IMR-90 (cell line): ENCODE results near the gene WNT7A.

ENCODE experiments used
- BHLHE40 ChIP-seq: fragments of 150-350 bp; IDR thresholded peaks from 2 replicates; pipeline ENCODE4 v1.6.1; 2016; ENCODE audit warnings: mild to moderate bottlenecking, low read depth, low read length
- CEBPB ChIP-seq: IDR thresholded peaks from 2 replicates; pipeline ENCODE4 v1.6.1; 2012; ENCODE audit warnings: low read depth, low read length, improper control_type of control experiment
- CHD1 ChIP-seq: IDR thresholded peaks from 2 replicates; pipeline ENCODE4 v1.6.1; 2012; ENCODE audit warnings: low read depth, low read length, improper control_type of control experiment
- MAFK ChIP-seq: IDR thresholded peaks from 2 replicates; pipeline ENCODE4 v1.6.1; 2012; ENCODE audit warnings: low read depth, low read length, improper control_type of control experiment
- MAZ ChIP-seq: IDR thresholded peaks from 2 replicates; pipeline ENCODE4 v1.6.1; 2012; ENCODE audit warnings: low read depth, mild to moderate bottlenecking, low read length, improper control_type of control experiment, moderate library complexity, borderline replicate concordance
- MXI1 ChIP-seq: IDR thresholded peaks from 2 replicates; pipeline ENCODE4 v1.6.1; 2012; ENCODE audit warnings: low read depth, mild to moderate bottlenecking, low read length, moderate library complexity, borderline replicate concordance
- NFE2L2 ChIP-seq: fragments of 150-350 bp; IDR thresholded peaks from 2 replicates; pipeline ENCODE4 v1.6.1; 2016; ENCODE audit warnings: low read depth, mild to moderate bottlenecking, low read length
- POLR2A ChIP-seq: IDR thresholded peaks from 2 replicates; pipeline ENCODE4 v1.6.1; 2012; ENCODE audit warnings: mild to moderate bottlenecking, low read depth, low read length
- RAD21 ChIP-seq: IDR thresholded peaks from 2 replicates; pipeline ENCODE4 v1.6.1; 2012; ENCODE audit warnings: low read length, improper control_type of control experiment
- RCOR1 ChIP-seq: IDR thresholded peaks from 2 replicates; pipeline ENCODE4 v1.6.1; 2012; ENCODE audit warnings: mild to moderate bottlenecking, low read length, improper control_type of control experiment; ENCODE audit not compliant: insufficient replicate concordance
- SMC3 ChIP-seq: fragments of 150-350 bp; IDR thresholded peaks from 2 replicates; pipeline ENCODE4 v1.6.1; 2016; ENCODE audit warnings: low read depth, mild to moderate bottlenecking, antibody characterized with exemption, low read length, moderate library complexity
- TF ChIP-seq, protein P1 (sequence below): conservative IDR thresholded peaks from 2 replicates; pipeline ENCODE4 v1.5.1; 2012; ENCODE audit warnings: mild to moderate bottlenecking, low read depth, low read length, improper control_type of control experiment
- TF ChIP-seq, protein P2 (sequence below): fragments of 150-350 bp; IDR thresholded peaks from 2 replicates; pipeline ENCODE4 v1.6.1; 2017; ENCODE audit warnings: mild to moderate bottlenecking, antibody characterized with exemption, low read length, low read depth

DNA sequence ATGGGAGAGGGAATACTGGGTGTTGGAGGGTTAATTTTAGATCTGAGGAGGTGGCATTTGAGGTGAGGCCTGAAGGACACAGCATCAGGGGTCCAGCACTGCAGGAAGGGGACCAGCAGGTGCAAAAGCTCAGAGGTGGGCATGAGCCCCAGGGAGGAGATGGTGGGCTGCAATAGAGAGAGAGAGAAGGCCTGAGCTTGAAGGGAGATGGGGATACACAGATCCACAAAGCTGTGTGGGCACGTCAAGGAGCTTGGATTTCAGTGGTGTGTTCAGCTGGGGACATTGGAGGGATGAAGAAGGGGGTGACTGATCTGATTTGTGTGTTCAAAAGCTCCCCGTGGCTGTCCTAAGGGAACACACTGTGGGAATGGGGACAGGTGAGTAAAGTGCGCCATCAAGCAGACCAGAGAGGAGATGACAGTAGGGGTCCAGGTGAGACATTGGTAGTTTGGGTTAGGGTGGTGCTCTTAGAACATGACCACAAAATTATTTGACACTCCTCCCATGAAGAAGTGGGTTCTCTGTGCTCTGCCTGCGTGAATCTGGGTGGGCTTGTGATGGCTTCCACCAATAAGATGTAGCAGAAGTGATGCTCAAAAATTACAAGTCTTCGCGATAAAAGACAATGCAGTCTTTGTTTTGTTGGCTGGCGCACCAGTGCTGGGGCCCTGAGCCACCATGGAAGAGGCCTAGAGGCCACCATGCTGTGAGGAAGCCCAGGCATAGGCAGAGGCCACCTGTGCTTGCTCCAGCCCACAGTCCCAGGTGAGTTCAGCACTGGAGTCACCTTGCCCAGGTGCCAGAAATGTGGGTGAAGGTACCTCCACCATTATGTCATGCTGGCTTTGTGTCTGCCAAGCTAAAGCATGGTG is 1.9 kb upstream of the WNT7A start:
- TF ChIP-seq, protein P1, sequence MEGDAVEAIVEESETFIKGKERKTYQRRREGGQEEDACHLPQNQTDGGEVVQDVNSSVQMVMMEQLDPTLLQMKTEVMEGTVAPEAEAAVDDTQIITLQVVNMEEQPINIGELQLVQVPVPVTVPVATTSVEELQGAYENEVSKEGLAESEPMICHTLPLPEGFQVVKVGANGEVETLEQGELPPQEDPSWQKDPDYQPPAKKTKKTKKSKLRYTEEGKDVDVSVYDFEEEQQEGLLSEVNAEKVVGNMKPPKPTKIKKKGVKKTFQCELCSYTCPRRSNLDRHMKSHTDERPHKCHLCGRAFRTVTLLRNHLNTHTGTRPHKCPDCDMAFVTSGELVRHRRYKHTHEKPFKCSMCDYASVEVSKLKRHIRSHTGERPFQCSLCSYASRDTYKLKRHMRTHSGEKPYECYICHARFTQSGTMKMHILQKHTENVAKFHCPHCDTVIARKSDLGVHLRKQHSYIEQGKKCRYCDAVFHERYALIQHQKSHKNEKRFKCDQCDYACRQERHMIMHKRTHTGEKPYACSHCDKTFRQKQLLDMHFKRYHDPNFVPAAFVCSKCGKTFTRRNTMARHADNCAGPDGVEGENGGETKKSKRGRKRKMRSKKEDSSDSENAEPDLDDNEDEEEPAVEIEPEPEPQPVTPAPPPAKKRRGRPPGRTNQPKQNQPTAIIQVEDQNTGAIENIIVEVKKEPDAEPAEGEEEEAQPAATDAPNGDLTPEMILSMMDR = no peak
- TF ChIP-seq POLR2A (no peak), RAD21 (no peak), SMC3 (no peak), MAFK (no peak), BHLHE40 (no peak), MAZ (no peak), MXI1 (no peak), CEBPB (no peak), NFE2L2 (no peak), RCOR1 (no peak), CHD1 (no peak)
- TF ChIP-seq, protein P2, sequence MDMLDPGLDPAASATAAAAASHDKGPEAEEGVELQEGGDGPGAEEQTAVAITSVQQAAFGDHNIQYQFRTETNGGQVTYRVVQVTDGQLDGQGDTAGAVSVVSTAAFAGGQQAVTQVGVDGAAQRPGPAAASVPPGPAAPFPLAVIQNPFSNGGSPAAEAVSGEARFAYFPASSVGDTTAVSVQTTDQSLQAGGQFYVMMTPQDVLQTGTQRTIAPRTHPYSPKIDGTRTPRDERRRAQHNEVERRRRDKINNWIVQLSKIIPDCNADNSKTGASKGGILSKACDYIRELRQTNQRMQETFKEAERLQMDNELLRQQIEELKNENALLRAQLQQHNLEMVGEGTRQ = no peak
